ENCODE measurements around the gene KIAA0319L. TPM values are rescaled to one million over a fixed set of nuclear protein-coding genes. Genes with fewer than 3 reads are reported as not detected.
"Not testable (repeated sequence)": the region's sequence is repeated elsewhere in the genome, so short reads cannot be mapped to it uniquely, and the experiment has no call there.

Gene KIAA0319L
- total and polyA plus RNA-seq, 8 donors: 76.5 to 106 (median 92.6) TPM

DNA sequence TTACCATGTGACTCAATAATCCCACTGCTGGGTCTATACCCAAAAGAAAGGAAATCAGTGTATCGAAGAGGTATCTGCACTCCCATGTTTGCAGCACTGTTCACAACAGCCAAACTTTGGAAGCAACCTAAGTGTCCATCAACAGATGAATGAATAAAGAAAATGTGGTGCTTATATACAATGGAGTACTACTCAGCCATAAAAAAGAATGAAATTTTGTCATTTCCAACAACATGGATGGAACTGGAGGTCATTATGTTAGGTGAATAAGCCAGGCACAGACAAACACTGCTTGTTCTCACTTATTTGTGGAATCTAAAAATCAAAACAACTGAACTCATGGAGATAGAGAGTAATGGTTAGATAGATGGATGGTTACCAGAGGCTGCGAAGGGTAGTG, 79.3 kb downstream of the KIAA0319L start:
- intact Hi-C loops (cut with DNase I): no loop called here
- DNase-seq (no peak), ATAC-seq (no peak)
- Histone ChIP-seq H3K4me3 (no peak overlapping the region), H3K36me3 (peaks cover 0 to 36% of the 10 kb centered on the region in 2 donors), H3K27ac (no peak overlapping the region), H3K4me1 (no peaks in the 10 kb centered on the region), H3K9me3 (no peaks in the 10 kb centered on the region), H3K27me3 (no peaks in the 10 kb centered on the region)
- TF ChIP-seq CTCF (IDR thresholded peaks at IDR 0.05): no peak

GRCh38 chr1:35475856-35476674, 81.1 kb downstream of the KIAA0319L start:
- TF ChIP-seq CTCF (IDR thresholded peaks at IDR 0.05): no peak
- DNase-seq: peak in 1 of 4 donors; percentile 11
- ATAC-seq: peak; percentile 86
- intact Hi-C loops (cut with DNase I): no loop called here
- Histone ChIP-seq H3K27me3 (no peaks in the 10 kb centered on the region), H3K27ac (no peak overlapping the region), H3K4me1 (no peaks in the 10 kb centered on the region), H3K9me3 (no peaks in the 10 kb centered on the region), H3K36me3 (peaks cover 0 to 44% of the 10 kb centered on the region in 2 donors), H3K4me3 (no peak overlapping the region)

- intact Hi-C loops (cut with DNase I): no loop called here
- TF ChIP-seq CTCF (IDR thresholded peaks at IDR 0.05): no peak
- Histone ChIP-seq H3K27me3 (no peaks in the 10 kb centered on the region), H3K9me3 (no peaks in the 10 kb centered on the region), H3K4me3 (no peak overlapping the region), H3K27ac (no peak overlapping the region), H3K36me3 (peaks cover 0 to 51% of the 10 kb centered on the region in 2 donors), H3K4me1 (no peaks in the 10 kb centered on the region)
- DNase-seq (no peak), ATAC-seq (peak; percentile 48)
Observed at GRCh38 chr1:35475356-35475755, 81.8 kb downstream of the KIAA0319L start.

- H3K4me1 ChIP-seq; H3K27me3 ChIP-seq; intact Hi-C loops (cut with DNase I); H3K9me3 ChIP-seq; DNase-seq; H3K27ac ChIP-seq; H3K4me3 ChIP-seq; ATAC-seq: not testable (repeated sequence)
- H3K36me3 ChIP-seq: peaks cover 0 to 62% of the 10 kb centered on the region in 2 donors
Observed at GRCh38 chr1:35473216-35473615, 84.0 kb downstream of the KIAA0319L start.

DNA sequence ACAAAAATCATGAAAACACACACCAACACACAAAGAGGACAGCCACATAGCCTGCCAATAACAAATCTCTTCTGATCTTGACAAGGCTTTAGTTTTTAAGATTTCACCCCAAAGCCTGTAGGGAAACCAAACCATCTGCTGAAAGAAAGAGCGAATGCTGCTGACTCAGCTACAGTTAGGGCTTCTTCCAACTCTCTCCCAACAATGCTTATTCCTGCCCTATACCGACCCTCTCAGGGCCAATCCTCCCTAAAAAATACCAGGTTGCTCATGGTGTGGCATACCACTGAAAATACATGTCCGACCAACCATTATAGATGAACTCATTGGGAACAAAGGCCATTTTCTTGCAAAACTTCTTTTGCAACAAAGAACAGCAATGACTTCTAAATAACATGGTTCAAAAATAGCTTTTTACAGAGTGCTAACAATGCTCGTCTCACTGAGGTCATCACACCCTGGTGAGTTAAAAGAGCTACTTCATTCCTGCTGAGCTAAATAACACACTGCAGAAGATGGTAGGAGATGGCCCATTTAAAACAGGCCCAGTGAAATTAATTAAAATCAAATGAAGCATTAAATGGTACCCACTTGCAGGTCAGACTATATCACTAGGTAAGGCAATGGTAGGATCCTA, 86.1 kb downstream of the KIAA0319L start:
- no peak for DNase-seq
- ATAC-seq: no peak
- TF ChIP-seq CTCF (IDR thresholded peaks at IDR 0.05): no peak
- no peaks in the 10 kb centered on the region for H3K4me1 ChIP-seq
- intact Hi-C loops (cut with DNase I): no loop called here
- no peaks in the 10 kb centered on the region for H3K27me3 ChIP-seq
- no peak overlapping the region for H3K27ac ChIP-seq
- H3K4me3 ChIP-seq: no peak overlapping the region
- no peaks in the 10 kb centered on the region for H3K9me3 ChIP-seq
- peaks cover 0 to 54% of the 10 kb centered on the region in 2 donors for H3K36me3 ChIP-seq
